Activated B cell treated with CpG ODN at 0.5 μM for 24 hours (primary cell): ENCODE measurements around the gene ANXA7. TPM values are rescaled to one million over a fixed set of nuclear protein-coding genes. Genes with fewer than 3 reads are reported as not detected.

ENCODE experiments used
- ATAC-seq: fragments of 200-7000 bp; cut with Tn5 transposase; one replicate; pipeline ENCODE4 v1.10.0; 2021; ENCODE audit warnings: low read depth, mild to moderate bottlenecking, moderate library complexity
- CTCF ChIA-PET: fragments of 350-600 bp; sonication (Branson Sonifier 250); formaldehyde crosslinking; loops from one replicate; lab custom pipeline; 2021; ENCODE audit warnings: antibody characterized with exemption; lab: Charles Lee
- POLR2A ChIA-PET: fragments of 350-600 bp; sonication (Branson Sonifier 250); formaldehyde crosslinking; loops from one replicate; lab custom pipeline; 2021; ENCODE audit warnings: antibody characterized with exemption; lab: Charles Lee
- DNase-seq: peaks from one replicate; pipeline ENCODE4 v3.0.0; 2022
- H3K27ac Mint-ChIP-seq: one replicate; pipeline ENCODE4 v1.8.0; 2020; ENCODE audit warnings: mixed read lengths
- H3K27me3 Mint-ChIP-seq: one replicate; pipeline ENCODE4 v1.8.0; 2021; ENCODE audit warnings: mixed read lengths
- H3K36me3 Mint-ChIP-seq: one replicate; pipeline ENCODE4 v1.8.0; 2021; ENCODE audit warnings: low read depth, mixed read lengths
- H3K4me1 Mint-ChIP-seq: one replicate; pipeline ENCODE4 v1.8.0; 2021; ENCODE audit warnings: mixed read lengths
- H3K4me3 Mint-ChIP-seq: one replicate; pipeline ENCODE4 v1.8.0; 2020; ENCODE audit warnings: mild to moderate bottlenecking, mixed read lengths
- H3K9me3 Mint-ChIP-seq: one replicate; pipeline ENCODE4 v1.8.0; 2020; ENCODE audit warnings: mixed read lengths
- intact Hi-C: fragments of 100-400 bp; cut with micrococcal nuclease; formaldehyde crosslinking; loops from one replicate; pipeline ENCODE4 v1.15.1; 2024
- total RNA-seq: library from RNA; stranded (reverse); gene quantifications from 2 replicates; pipeline ENCODE4 v1.2.3, GENCODE V29; 2022
- TF ChIP-seq, protein P1 (sequence below): fragments of 200-600 bp; IDR thresholded peaks from one replicate; pipeline ENCODE4 v1.8.0; 2022; ENCODE audit warnings: antibody characterized with exemption, mild to moderate bottlenecking

The ANXA7 gene
- total RNA-seq = 150 TPM in 2 replicates

DNA sequence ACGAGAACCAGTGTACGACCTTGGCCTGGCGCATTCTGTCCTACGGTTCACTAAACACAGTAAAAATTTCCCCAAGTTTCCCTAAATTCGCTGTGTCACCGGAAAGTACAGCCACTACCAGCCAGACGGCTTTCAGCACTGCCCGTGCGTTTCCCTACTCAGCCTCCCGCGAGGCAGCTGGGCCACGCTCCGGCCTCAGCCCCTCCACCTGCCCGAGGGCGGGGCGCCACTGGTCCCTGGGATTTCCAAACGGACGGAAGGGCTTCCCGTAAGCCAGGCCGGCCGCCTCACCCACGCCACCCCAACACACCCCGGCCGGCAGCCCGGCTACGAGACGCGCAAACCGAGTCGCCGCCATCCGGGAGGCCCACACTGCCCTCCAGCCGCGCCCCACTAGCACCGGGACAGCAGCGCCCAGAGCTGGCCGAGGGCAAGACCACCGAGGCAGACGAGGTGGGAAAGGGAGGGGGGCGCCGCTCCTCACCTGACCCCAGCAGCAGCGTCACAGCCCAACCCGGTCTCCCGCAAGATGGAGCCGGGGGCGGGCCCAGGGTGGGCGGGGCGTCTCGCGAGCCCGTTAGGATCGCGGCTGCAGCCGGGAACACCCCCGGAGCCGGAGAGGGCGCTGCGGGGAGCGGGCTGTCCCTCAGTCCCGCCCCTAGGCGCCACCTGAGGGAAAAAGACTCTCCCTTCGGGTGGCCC lies at the start of gene ANXA7:
Gene ANXA7, minus strand, starts transcription at position 531 of the 702 bp plus-strand sequence. CDS start 13,202 bp downstream, outside the sequence.
- Mint-ChIP-seq H3K9me3 (no peaks in the 10 kb centered on the region), H3K27me3 (no peaks in the 10 kb centered on the region), H3K4me1 (peaks cover 56% of the 10 kb centered on the region), H3K27ac (peak within 1 kb of the TSS; percentile 86), H3K36me3 (peaks cover 16% of the 10 kb centered on the region), H3K4me3 (peak within 1 kb of the TSS; percentile 92)
- peak; percentile 86 for DNase-seq
- ATAC-seq = peak; percentile 93
- intact Hi-C loops = loop anchor here (1.0 to 5.0 kb wide), 8 partner anchors 55 to 1646 kb away; partner anchors contain the start of genes CFAP70, DNAJC9, MRPS16 and NDST2
- POLR2A ChIA-PET = interaction anchor here (0.5 to 4.8 kb wide), 7 partner anchors 55 to 1412 kb away, joined by 3 to 39 read pairs (median 4); partner anchors contain the start of genes CFAP70, DNAJC9, PPP3CB and SEC24C
- CTCF ChIA-PET = no interaction called here
- TF ChIP-seq, protein P1, sequence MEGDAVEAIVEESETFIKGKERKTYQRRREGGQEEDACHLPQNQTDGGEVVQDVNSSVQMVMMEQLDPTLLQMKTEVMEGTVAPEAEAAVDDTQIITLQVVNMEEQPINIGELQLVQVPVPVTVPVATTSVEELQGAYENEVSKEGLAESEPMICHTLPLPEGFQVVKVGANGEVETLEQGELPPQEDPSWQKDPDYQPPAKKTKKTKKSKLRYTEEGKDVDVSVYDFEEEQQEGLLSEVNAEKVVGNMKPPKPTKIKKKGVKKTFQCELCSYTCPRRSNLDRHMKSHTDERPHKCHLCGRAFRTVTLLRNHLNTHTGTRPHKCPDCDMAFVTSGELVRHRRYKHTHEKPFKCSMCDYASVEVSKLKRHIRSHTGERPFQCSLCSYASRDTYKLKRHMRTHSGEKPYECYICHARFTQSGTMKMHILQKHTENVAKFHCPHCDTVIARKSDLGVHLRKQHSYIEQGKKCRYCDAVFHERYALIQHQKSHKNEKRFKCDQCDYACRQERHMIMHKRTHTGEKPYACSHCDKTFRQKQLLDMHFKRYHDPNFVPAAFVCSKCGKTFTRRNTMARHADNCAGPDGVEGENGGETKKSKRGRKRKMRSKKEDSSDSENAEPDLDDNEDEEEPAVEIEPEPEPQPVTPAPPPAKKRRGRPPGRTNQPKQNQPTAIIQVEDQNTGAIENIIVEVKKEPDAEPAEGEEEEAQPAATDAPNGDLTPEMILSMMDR = no peak

DNA sequence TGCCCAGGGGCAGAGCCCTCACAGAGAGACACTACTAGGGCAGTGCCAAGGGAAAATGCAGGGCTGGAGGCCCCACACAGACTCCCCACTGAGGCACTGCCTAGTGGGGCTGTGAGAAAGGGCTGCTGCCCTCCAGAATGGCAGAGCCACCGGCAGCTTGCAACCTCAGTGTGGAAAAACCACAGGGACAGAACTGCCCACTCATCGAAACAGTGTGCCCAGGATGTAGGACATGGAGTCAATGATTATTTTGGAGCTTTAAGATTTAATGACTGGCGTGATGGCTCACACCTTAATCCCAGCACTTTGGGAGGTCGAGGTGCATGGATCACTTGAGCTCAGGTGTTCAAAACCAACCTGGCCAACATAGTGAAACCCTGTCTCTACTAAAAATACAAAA lies 47.0 kb upstream of the ANXA7 start:
- DNase-seq = no peak
- Mint-ChIP-seq H3K4me3 (no peak overlapping the region), H3K9me3 (no peaks in the 10 kb centered on the region), H3K36me3 (peaks cover 38% of the 10 kb centered on the region), H3K4me1 (no peaks in the 10 kb centered on the region), H3K27me3 (no peaks in the 10 kb centered on the region), H3K27ac (no peak overlapping the region)
- ATAC-seq = no peak
- intact Hi-C loops = no loop called here
- CTCF ChIA-PET = no interaction called here
- TF ChIP-seq, protein P1 = no peak
- POLR2A ChIA-PET = no interaction called here

DNA sequence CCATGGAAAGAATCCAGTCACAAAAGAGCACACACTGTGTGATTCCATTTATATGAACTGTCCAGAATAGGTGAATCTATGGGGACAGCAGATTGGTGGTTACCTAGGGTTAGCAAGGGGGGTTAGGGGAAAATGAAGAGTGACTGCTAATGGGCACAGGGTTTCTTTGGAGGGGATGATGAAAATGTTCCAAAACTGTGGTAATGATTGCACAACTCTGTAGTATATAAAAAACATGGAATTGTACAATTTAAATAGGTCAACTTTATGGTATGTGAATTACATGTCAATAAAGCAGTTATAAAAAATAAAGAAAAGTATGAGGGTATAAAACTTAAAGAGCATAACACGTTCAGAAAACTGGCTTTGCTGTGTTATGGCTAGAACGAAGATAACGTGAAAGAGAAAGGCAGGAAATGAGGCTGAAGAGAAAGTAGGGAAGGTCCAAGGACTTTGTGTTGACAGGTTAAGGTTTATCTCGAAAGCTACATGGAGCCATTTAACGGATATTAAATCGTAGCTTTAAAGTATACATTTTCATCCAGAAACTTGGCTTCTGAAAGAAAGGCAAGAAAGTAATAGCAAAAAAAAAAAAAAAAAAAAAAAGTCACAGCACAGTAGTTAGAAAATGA lies 45.9 kb upstream of the ANXA7 start:
- peaks cover 32% of the 10 kb centered on the region for H3K36me3 Mint-ChIP-seq
- ATAC-seq (no peak), DNase-seq (no peak)
- POLR2A ChIA-PET = interaction anchor here (0.6 to 0.7 kb wide), 2 partner anchors 11 to 348 kb away, joined by 4 to 10 read pairs; no protein-coding TSS in a partner anchor
- CTCF ChIA-PET = no interaction called here
- intact Hi-C loops = no loop called here
- H3K4me1 Mint-ChIP-seq = no peaks in the 10 kb centered on the region
- H3K27ac Mint-ChIP-seq = no peak overlapping the region
- H3K27me3 Mint-ChIP-seq = no peaks in the 10 kb centered on the region
- no peaks in the 10 kb centered on the region for H3K9me3 Mint-ChIP-seq
- H3K4me3 Mint-ChIP-seq = no peak overlapping the region
- TF ChIP-seq, protein P1 = no peak

DNA sequence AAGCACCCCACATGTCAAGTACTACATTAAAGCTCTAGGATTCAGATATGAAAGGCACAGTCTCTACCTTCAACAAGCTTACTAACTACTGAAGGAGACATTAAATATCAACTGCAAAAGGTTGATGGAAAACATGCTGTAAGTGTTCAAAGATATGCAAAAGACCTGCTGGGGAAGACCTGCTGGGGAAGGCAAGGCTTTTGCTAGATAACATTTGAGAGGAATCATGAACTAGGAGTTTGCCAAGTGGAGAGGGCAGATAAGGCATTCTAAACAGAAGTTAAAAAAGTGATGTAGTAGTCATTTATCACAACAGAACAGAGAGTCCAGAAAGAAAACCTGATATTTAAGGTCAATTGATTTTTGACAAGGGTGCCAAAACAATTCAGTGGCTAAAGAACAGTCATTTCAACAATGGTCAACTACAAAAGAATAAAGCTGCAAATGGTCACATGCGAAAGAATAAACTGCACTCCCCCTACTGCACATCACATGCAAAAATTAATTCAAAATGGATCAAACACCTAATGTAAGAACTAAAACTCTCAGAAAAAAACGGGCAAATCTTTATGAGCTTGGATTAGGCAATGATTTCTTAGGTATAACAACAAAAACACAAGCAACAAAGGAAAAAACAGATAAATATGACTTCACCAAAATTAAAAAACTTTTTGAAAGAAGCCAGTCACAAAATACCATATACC lies 42.5 kb upstream of the ANXA7 start:
- Mint-ChIP-seq H3K4me1 (no peaks in the 10 kb centered on the region), H3K27ac (no peak overlapping the region), H3K4me3 (no peak overlapping the region), H3K36me3 (peaks cover 33% of the 10 kb centered on the region), H3K27me3 (no peaks in the 10 kb centered on the region), H3K9me3 (no peaks in the 10 kb centered on the region)
- intact Hi-C loops = no loop called here
- TF ChIP-seq, protein P1 = no peak
- DNase-seq (no peak), ATAC-seq (no peak)
- CTCF ChIA-PET = no interaction called here
- POLR2A ChIA-PET = no interaction called here

GRCh38 chr10:73449113-73449512 lies 35.3 kb upstream of the ANXA7 start:
- Mint-ChIP-seq H3K27ac (no peak overlapping the region), H3K27me3 (no peaks in the 10 kb centered on the region), H3K36me3 (peaks cover 52% of the 10 kb centered on the region), H3K4me1 (no peaks in the 10 kb centered on the region), H3K9me3 (no peaks in the 10 kb centered on the region), H3K4me3 (no peak overlapping the region)
- ATAC-seq = no peak
- POLR2A ChIA-PET = no interaction called here
- intact Hi-C loops = no loop called here
- no peak for DNase-seq
- CTCF ChIA-PET = no interaction called here
- TF ChIP-seq, protein P1 = no peak
